22Rv1 (cell line): ENCODE data around the gene ZNF358.

ENCODE experiments used
- ZFX ChIP-seq: fragments of 450-650 bp; IDR thresholded peaks from 2 replicates; pipeline ENCODE4 v1.6.1; 2017; ENCODE audit warnings: antibody characterized with exemption, borderline replicate concordance
- TF ChIP-seq, protein P1 (sequence below): fragments of 450-650 bp; IDR thresholded peaks from 2 replicates; pipeline ENCODE4 v1.5.1; 2017; ENCODE audit warnings: mild to moderate bottlenecking

DNA sequence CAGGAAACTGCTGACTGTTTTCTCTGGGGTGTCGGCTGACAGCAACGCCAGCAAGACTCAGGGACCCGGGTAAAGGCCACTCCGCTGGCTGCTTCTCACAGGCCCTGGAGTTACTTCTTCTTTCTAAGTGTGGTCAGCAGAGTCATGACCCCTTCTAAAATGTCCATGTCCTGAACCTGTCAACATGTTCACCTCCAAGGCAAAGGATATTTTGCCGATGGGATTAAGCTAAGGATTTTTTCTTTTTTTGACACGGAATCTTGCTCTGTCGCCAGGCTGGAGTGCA is 35.0 kb upstream of the ZNF358 start:
- TF ChIP-seq, protein P1, sequence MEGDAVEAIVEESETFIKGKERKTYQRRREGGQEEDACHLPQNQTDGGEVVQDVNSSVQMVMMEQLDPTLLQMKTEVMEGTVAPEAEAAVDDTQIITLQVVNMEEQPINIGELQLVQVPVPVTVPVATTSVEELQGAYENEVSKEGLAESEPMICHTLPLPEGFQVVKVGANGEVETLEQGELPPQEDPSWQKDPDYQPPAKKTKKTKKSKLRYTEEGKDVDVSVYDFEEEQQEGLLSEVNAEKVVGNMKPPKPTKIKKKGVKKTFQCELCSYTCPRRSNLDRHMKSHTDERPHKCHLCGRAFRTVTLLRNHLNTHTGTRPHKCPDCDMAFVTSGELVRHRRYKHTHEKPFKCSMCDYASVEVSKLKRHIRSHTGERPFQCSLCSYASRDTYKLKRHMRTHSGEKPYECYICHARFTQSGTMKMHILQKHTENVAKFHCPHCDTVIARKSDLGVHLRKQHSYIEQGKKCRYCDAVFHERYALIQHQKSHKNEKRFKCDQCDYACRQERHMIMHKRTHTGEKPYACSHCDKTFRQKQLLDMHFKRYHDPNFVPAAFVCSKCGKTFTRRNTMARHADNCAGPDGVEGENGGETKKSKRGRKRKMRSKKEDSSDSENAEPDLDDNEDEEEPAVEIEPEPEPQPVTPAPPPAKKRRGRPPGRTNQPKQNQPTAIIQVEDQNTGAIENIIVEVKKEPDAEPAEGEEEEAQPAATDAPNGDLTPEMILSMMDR, result no peak
- no peak for TF ChIP-seq ZFX
